Erythroblast (primary cell): ENCODE data around the gene AP1B1.

Experiments
- GATA1 ChIP-seq: IDR thresholded peaks from 2 replicates; pipeline ENCODE4 v1.6.1; 2011; ENCODE audit warnings: low read depth, mild to moderate bottlenecking, control low read depth, low read length, moderate library complexity
- POLR2A ChIP-seq: IDR thresholded peaks from 2 replicates; pipeline ENCODE4 v1.6.1; 2011; ENCODE audit warnings: mild to moderate bottlenecking, low read length

DNA sequence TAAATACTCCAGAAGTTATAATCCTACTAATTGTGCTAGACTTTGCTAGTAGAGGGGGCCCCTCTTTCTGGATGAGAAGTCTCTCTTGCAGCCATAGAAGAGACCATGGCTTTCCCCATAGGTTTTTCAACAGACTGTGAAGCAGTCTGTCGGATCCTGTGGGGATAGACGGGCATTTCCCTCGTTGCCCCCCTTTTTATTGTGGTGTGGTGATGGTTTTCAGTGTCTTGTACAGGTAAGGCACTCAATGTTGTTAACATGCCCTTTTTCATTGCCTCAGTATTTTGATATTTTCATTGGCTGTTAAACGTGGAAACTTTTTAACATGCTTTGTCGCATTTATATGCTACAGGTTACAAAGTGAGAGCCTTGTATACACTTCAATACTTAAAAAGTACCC lies 98.3 kb downstream of the AP1B1 start:
- no peak for TF ChIP-seq POLR2A
- no peak for TF ChIP-seq GATA1
